Glomerular visceral epithelial cell (primary cell): ENCODE measurements around the gene DCAF8.
"Not testable (repeated sequence)": the region's sequence is repeated elsewhere in the genome, so short reads cannot be mapped to it uniquely, and the experiment has no call there.

Source experiments
- DNase-seq: peaks from one replicate; pipeline ENCODE4 v3.0.0-alpha.2; 2016; ENCODE audit errors: extremely low spot score

The DCAF8 gene

GRCh38 chr1:160261893-160262794 lies at the start of gene DCAF8:
DCAF8 (minus strand) TSS chr1:160262549; CDS start chr1:160244008, 18,541 bp downstream.
- DNase-seq: peak; percentile 97

- no peak for DNase-seq
Observed at GRCh38 chr1:160309571-160309970, 47.2 kb upstream of the DCAF8 start.

- no peak for DNase-seq
Observed at GRCh38 chr1:160309185-160309557, 46.8 kb upstream of the DCAF8 start.

- DNase-seq: no peak
Observed at GRCh38 chr1:160308451-160309184, 46.3 kb upstream of the DCAF8 start.

- no peak for DNase-seq
Observed at GRCh38 chr1:160307118-160307791, 44.9 kb upstream of the DCAF8 start.

- DNase-seq: no peak
Observed at GRCh38 chr1:160300173-160300572, 37.8 kb upstream of the DCAF8 start.

GRCh38 chr1:160296036-160296435 lies 33.7 kb upstream of the DCAF8 start:
- DNase-seq: no peak

- DNase-seq: no peak
Observed at GRCh38 chr1:160293020-160293968, 30.9 kb upstream of the DCAF8 start.

GRCh38 chr1:160291248-160292220 lies 29.2 kb upstream of the DCAF8 start:
- DNase-seq: peak; percentile 74

GRCh38 chr1:160287769-160288168 lies 25.4 kb upstream of the DCAF8 start:
- DNase-seq: not testable (repeated sequence)

- no peak for DNase-seq
Observed at GRCh38 chr1:160285506-160285905, 23.2 kb upstream of the DCAF8 start.

GRCh38 chr1:160284782-160285344 lies 22.5 kb upstream of the DCAF8 start, which contains the start of gene PEX19:
PEX19 (minus strand) TSS chr1:160285133; CDS start chr1:160285124, 9 bp downstream.
- DNase-seq: peak; percentile 93

GRCh38 chr1:160284220-160284781 lies 22.0 kb upstream of the DCAF8 start:
- DNase-seq: peak; percentile 45

GRCh38 chr1:160282807-160283206 lies 20.5 kb upstream of the DCAF8 start:
- no peak for DNase-seq

- DNase-seq: no peak
Observed at GRCh38 chr1:160277987-160278386, 15.6 kb upstream of the DCAF8 start.

GRCh38 chr1:160277330-160277729 lies 15.0 kb upstream of the DCAF8 start:
- DNase-seq: no peak

GRCh38 chr1:160271025-160271424 lies 8.7 kb upstream of the DCAF8 start:
- DNase-seq: no peak

GRCh38 chr1:160267284-160267991 lies 5.1 kb upstream of the DCAF8 start:
- DNase-seq: no peak
